HG02571 (cell line): ENCODE measurements around the gene ADAT3.
"Not testable (repeated sequence)": the region's sequence is repeated elsewhere in the genome, so short reads cannot be mapped to it uniquely, and the experiment has no call there.

Source experiments
- ATAC-seq: cut with Tn5 transposase; IDR thresholded peaks from one replicate; pipeline ENCODE4 v1.9.1; 2021; ENCODE audit warnings: mild to moderate bottlenecking, moderate library complexity; ENCODE audit not compliant: unreplicated experiment

The ADAT3 gene

GRCh38 chr19:1866693-1867348 is 38.4 kb upstream of the ADAT3 start:
- no peak for ATAC-seq

- no peak for ATAC-seq
These were observed 37.9 kb upstream of the ADAT3 start for GRCh38 chr19:1867349-1867724.

GRCh38 chr19:1868971-1869370 is 36.2 kb upstream of the ADAT3 start:
- no peak for ATAC-seq

DNA sequence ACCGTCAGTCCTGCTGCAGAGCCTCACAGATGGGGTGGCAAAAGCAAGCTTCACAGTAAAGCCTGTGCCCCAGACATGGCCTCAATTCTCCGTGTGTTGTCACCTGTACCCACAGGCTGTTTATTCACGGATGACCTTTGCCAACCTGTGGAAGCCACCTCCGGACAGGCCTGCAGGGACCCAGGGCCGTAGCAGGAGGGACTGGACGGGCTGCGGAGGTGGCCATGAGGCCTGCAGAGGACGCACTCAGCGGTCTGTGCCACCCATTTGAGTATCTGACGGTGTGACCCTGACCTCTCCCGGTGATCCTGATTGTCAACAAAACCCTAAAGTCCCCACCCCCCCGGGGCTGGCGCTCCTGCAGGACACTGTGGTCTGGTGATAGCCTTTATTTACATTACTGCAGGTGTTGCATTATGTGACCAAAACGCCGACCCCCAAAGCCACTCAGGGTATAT is 34.0 kb upstream of the ADAT3 start:
- no peak for ATAC-seq

DNA sequence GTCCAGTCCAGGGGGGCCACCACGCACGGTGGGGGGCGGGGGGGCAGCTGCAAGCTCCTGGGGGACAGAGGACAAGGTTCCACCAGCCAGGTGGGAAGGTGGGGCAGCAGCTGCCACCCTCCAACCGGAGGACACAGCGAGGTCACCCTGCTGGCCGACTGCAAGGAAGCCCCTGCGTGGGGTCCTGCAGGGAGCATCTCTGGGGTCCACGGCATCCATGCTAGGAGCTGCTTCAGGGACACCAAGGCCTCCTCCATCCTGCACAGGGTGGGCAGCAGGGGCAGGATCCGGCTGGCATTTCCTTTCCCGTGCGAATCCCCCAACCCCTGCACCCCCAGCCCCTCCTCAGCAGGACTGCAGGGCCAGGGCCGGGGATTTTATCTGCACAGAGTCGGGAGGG is 33.6 kb upstream of the ADAT3 start:
- ATAC-seq = no peak

- ATAC-seq = no peak
These were observed 32.2 kb upstream of the ADAT3 start for GRCh38 chr19:1872807-1873523.

GRCh38 chr19:1873524-1874473 is 31.4 kb upstream of the ADAT3 start:
- no peak for ATAC-seq

DNA sequence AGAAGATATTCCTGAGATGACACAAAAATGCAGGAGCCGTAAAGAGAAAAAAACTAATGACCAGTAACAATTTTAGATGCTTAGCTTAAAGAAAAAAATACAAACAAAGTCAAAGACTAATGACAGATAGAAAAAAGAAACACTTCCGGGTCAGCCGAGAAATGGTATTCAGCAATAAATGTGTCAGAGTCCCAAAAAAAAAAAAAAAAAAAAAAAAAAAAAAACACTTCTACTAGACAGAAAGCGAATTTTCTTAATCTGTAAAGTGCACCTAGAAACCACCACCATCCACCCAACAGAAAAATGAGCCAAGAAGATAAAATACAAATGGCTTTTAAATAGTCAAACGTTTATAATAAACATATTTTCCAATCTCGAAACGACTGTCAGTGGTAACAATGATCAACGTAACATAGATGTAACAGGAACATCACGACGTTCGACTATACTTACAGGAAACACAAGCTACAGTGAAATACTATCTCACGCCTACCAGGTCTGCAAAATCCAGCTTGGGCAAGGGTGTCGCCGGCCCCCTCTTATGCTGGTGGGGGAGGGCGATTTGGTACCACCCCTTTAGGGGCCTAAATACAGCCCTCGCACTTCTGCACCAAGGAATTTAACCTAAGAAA is 30.5 kb upstream of the ADAT3 start:
- ATAC-seq = no peak

DNA sequence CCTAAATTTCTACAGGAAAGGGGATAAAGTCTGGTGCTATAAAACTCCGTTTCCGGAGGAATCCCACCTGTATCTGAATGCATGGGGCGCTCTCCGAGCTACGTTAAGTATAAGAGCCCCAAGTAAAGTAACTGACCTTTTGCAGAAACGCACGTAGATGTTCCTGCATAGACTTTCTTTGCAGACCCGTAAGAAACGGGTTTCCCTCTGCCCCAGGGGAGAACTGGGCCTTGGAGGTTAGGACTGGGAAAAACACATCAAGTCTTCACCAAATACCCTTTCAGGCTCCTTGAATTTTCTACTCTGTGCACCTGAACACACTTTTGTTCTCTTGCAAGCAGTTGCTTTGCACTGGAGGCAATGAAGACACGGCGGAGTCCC is 29.9 kb upstream of the ADAT3 start:
- ATAC-seq = not testable (repeated sequence)

GRCh38 chr19:1875646-1876495 is 29.3 kb upstream of the ADAT3 start:
- ATAC-seq = peak; percentile 65

- ATAC-seq = not testable (repeated sequence)
These were observed 28.5 kb upstream of the ADAT3 start for GRCh38 chr19:1876496-1877279.

- not testable (repeated sequence) for ATAC-seq
These were observed 27.9 kb upstream of the ADAT3 start for GRCh38 chr19:1877280-1877660.

GRCh38 chr19:1878583-1878982 is 26.6 kb upstream of the ADAT3 start:
- ATAC-seq = not testable (repeated sequence)

DNA sequence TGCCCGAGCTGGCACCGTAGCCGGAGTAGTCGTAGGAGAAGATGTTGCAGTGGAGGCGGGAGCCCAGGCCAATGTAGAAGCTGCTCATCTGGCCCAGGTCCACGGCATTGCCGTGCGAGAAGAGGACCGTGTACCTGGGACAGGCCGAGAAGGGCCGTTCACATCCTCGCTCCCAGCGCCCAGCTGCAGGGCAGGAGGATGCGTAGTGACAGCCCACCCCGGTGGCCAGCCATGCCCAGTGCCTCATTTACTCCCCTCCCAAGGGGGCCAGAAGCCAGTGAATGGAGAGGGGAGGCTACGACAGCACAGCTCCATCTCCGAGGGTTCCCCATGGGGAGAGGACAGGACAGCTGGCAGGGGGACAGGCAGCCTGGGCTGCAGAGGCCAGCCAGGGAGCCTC is 25.2 kb upstream of the ADAT3 start:
- ATAC-seq = not testable (repeated sequence)

GRCh38 chr19:1880611-1881392 is 24.4 kb upstream of the ADAT3 start:
- ATAC-seq = no peak

GRCh38 chr19:1881393-1882088 is 23.7 kb upstream of the ADAT3 start:
- ATAC-seq = not testable (repeated sequence)

DNA sequence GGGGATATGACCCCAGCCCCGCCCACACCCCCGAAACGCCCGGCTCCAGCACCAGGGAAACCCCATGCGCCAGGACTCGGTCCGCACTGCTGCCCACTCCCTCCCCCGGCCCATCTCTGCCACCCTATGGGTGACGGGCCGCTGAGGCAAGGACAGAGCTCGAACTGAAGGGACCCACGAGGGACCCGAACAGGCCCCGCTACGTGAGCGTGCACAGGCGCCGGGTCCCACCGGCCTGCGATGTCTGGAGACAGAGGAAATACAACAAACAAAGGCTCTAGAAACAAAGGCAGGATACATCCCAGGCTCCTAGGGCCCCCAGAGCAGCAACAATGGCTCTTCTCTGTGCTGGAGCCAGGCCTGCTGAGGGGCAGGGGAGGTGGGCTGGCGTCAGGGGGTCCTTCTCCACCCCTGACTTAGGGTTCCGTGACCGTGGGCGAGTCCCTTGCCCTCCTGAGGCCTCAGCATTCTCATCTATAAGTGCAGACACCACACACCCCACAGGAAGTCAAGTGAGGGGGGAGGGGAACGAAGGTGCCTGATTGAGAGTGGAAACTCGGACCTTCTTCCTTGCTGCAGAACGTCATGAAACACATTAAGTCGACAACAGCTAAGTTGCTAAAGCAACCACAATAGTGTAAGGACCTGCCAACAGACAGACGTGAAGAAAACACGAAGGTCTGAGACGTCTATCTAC is 23.0 kb upstream of the ADAT3 start:
- no peak for ATAC-seq
